HG03066 (cell line): ENCODE data around the gene KLHDC4.
"Not testable (repeated sequence)": the region's sequence is repeated elsewhere in the genome, so short reads cannot be mapped to it uniquely, and the experiment has no call there.

Experiments used
- ATAC-seq: cut with Tn5 transposase; IDR thresholded peaks from one replicate; pipeline ENCODE4 v1.9.1; 2021; ENCODE audit warnings: low read depth; ENCODE audit not compliant: unreplicated experiment

The KLHDC4 gene

DNA sequence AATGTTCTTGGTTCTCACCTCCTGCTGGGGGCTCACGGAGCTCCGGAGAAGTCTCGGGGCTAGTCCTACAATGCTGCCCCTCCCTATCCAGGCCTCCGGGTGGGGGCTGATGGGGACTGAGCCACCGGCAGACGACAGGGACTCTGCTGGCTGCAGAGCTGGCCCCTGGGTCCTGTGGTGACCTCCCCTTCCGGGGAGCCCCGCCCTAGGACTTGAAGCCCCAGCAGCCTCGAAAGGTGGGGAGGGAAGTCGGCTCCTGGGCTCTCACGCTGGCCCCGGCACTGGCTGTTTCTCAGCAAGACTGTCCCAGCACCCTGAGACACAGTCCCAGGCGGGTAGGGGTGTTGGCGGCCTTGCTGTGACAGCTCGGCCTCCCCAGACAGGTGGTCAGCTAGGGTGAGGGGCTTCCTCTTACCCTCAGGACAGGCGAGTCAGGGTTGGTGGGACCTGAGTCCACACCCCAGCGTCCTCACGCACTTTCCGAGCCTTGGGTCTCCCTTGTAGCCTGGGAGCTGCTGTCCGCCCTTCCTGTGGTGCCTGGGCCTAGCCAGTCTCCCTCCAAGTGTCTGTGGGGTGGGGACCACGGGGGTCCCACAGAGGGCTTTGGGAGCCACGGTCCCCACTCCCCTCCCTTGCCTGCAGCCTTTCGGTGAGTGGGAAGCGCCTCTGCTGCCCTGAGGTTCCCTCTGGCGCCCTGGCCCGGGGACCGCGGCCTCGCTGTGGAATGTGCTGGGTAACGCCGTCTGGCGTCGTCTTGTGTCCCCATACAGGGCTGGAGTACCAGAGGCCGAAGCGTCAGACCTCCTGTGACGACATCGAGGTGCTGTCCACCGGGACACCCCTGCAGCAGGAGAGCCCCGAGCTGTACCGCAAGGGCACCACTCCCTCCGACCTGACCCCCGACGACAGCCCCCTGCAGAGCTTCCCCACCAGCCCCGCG, 76.6 kb downstream of the KLHDC4 start:
- ATAC-seq = no peak

DNA sequence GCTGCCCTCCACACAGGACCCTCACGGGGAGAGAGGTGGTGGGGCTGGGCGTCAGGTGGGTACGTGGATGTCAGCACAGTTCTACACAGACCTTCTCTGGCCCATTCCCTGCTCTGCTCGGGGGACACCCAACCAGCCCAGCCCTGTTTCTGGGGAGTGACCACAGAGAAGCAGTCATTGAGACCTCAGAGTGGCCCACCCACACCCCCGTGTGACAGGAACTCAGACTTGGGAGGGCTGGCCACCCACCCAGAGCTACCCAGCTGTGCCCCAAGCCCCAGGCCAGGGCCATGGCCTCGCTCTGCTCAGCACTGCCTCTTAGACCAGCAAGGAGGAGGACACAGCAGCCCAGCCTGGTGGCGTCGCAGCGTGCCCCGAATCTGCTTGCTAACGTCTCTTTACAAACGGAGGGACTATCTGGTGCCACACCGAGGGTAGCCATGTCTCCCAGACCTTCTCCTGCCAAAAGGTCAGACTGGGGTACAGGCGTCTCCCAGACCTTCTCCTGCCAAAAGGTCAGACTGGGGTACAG, 77.7 kb downstream of the KLHDC4 start:
- ATAC-seq = no peak

DNA sequence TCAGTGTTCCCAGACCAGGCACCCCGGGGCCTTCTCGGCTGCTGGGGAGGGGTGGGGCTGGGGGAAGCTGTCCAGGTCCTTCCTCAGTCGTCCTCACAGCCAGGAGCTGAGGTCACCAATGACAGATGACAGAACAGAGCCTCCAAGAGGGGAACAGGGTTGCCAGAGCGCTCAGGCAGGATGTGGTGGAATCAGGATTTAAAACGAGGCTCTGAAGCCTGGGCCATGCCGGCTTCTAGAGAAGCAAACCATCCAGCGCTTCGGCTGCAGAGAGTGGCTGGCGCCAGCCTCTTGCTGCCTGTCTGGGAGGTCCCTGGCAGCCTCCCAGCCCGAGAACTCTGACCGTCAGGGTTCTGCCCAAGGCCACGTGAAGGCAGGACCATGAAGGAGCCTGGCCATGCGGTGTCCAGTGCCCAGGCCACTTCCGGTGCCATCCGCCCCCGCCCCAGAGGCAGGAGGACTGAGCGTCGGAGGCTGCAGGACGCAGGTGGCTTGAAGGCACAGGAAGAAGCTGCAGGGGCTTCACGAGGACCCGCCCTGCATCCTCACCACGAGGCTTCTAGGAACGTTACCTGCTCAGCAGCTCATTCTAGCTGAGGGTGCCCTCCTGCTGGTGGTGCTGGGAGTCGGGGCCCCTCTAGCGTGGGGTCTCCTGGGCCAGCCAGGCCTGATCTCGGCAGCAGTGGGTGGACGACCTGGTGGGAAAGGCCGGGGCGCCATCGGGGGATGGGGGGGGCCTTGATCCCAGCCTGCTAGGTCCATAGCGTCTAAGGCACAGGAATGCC, 78.5 kb downstream of the KLHDC4 start:
- ATAC-seq = no peak

DNA sequence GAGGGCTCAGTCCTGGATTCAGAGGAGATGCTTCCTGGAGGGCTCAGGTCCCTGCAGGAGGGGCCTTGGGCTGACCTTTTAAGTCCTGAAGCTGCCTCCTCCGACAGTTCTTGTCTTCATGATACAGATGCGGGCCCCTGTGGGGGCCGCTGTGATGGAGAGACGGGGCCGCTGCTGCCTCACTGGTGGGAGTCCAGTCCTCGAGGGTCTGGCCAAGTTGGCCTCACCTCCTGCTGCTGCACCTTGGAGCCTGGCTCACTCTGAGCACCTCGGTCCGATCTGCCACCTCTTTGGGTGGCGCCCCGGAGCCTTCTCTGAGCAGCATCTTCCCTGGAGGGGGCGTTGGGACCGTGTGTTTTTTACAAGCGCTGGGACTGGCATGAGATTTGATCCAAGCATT, 79.1 kb downstream of the KLHDC4 start:
- ATAC-seq = no peak

DNA sequence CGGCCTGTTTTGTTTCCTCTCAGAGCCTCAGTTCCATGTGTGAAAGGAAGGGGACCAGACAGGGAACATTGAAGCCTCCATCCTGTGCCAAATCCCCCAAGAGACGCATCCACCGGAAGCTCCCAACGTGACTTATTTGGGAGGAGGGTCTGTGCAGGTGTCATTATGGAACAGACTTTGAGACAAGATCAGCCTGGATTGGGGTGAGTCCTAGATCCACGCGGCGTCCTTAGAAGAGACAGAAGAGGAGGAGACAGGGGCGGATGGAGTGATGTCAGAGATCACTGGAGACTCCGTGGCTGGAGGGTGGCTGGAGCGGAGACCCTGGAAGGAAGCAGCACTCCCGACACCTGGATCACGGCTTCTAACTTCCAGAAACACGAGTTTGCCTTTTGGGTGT, 80.0 kb downstream of the KLHDC4 start:
- ATAC-seq = no peak

DNA sequence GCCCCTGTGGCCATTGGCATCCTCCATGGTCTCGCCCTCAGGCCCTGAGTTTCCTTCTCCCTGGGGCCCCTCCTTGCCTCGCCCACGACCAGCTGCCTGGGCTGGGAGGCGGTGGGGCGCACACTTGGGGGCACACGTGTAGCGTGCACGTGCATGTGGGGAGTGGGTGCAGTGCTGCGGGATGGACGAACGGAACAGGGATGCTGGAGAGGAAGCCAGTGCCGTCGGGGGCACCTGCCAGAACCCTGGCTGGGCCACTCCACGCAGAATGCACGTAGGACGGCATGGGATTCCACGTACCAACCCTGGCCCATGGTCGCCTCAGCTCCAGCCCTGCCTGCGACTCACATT, 80.4 kb downstream of the KLHDC4 start:
- no peak for ATAC-seq

DNA sequence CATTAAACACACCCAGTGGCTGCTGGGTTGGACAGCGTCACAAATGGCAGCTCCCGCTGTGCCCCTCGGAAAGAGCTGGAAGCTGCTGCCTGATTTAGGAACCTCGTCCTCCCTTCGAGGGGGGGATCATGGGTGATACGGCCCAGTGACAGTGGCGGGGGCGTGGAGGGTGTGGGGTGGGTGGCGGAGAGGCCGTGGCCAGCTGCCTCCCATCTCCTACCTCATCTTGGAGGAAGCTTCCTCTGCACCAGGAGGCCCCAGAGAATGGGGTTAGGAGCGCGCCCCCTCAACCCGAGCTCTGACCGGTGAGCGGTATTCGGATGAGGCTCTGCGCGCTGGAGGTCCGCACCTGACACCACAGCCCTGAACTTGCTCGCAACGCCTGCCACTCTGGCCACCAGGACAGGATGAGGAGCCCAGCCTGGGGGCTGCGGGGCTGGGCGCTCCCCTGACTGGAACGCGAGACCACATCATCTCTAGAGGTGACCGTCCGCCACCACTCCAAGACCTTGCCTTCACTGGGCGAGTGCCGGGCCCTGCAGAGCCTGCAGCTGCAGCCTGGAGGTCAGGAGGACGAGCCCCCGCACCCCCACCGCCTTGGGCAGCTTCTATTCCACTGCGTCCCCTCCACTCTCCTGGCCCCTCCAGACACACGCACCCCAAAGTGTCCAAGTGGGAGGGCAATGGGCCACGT, 80.9 kb downstream of the KLHDC4 start:
- no peak for ATAC-seq

DNA sequence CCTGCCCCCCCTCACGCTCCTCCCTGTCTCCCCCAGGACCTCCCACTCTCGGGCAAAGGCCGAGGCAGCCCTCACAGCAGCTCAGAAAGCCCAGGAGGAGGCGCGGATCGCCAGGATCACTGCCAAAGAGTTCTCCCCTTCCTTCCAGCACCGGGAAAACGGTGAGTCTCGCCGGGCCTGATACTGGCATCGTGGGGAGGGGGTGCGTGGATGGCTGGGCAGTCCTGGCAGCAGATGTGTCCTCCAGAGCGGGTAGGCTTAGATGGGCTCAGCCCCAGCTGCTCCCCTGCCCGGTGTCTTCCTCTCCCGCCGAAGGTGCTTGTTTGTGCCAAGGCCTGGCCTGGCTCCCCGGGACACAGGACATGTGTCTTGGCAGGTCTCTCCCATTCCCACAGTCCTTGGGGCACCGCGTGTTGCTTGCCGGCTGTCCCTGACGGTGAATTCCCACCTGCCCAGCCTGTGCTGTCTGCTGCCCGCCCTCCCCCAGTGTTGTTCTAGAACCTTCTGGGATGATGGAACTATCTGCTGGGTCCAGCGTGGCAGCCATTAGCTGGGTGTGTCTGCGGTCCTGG, 81.6 kb downstream of the KLHDC4 start:
- no peak for ATAC-seq

DNA sequence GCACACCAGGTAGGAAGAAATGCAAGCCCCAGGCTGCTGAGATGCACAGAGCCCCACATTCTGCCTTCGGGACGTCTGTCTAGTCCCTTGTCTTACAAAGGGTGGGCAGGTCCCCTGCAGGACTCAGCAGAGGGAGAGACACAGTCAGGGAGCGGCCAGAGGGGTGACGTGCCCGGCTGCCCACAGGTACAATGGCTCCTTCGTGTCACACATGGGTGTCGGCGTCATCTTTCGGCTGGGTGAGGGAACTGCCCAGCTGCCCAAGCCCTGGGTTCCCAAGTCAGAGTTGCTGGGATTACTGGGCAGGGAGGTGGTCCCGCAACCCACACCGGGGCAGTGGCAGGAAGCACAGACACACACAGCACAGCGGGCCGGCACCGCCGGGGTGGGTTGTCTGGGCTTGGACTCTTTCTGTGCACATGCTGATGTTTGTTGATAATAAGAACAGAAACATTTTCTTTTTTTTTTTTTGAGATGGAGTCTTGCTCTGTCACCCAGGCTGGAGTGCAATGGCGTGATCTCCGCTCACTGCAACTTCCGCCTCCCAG, 82.9 kb downstream of the KLHDC4 start:
- ATAC-seq = no peak

DNA sequence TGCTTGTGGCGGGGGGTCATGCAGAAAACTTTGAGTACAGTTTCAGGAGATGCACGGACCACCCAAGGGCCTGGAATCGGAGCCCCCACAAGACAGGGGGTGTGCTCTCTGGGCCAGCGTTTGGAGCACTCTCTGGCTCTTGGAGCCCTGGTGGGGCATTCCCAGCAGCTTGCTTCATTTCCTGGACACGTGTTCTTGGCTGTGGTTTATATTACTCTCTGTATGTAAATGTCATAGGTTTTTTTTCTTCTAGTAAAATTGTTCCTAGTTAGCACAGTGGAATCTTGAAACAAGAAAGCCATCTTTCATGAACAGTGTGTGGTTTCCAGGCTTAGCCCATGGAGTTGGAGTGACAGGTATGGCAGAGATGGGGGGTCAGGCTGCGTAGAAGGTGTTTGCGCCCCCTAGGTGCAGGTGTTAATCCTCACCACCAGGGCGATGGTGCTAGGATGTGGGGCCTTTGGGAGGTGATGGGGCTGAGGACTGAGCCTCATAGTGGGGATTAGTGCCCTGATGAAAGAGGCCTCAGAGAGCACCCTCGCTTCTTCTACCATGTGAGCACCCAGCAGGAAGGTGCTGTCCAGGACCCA, 83.7 kb downstream of the KLHDC4 start:
- no peak for ATAC-seq

DNA sequence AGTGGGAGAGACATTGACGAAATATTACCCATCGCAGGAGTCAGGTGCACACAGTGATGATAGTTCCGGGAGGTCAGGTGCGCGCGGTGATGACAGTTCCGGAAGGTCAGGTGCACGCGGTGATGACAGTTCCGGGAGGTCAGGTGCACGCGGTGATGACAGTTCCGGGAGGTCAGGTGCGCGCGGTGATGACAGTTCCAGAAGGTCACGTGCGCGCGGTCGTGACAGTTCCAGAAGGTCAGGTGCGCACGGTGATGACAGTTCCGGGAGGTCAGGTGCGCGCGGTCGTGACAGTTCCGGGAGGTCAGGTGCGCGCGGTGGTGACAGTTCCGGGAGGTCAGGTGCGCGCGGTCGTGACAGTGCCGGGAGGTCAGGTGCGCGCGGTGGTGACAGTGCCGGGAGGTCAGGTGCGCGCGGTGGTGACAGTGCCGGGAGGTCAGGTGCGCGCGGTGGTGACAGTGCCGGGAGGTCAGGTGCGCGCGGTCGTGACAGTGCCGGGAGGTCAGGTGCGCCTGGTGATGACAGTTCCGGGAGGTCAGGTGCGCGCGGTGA, 84.7 kb downstream of the KLHDC4 start:
- ATAC-seq = not testable (repeated sequence)

DNA sequence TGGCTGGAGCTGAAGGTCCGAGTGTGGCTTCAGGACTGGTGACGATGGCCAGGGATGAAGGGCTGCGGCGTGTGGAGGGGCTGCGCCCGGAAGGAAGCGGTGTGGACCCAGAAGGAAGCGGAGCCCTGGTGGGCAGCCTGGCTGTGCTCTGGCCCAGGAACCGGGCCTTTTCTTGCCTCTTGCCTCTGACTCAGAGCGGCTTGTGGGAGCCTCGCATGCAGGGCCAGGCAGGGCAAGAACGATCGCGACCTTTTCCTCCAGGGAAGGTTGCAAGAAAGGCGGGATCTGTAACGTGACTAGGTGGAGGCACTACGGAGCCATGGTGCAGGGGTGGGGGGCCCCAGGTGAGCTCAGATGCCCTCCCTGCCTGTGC, 85.5 kb downstream of the KLHDC4 start:
- ATAC-seq = no peak

DNA sequence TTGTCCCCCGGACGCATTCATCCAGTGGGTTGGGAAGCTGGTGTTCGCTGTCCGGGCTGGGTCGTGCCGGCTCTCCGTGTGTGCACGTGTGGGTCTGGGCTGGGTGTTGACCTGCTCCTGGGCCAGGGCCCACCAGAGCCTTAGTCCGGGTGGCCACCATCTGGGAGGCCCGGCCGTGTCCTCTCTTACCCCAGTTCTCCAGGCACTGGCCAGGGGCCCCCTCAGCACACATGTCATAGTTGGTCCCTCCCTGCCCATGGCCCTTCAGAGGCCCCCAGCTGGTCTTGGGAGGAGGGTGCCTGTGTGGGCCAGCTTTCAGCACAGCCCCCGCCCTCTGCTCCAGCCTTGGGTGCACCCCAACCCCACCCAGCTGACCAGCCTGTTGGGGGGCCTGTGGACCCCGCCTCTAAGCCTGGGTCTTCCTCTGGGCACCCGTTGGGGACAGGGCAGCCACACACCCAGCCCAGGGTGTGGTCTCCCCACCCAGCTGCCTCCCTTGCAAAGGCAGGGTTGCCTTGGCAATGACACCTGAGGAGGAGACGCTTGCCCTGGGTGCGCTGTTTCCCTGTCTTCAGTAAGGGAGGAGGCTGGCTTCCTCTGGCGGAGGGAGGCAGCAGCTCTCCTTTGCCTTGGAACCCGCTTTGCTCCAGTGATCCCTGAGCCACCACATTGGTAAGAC, 86.1 kb downstream of the KLHDC4 start:
- no peak for ATAC-seq

DNA sequence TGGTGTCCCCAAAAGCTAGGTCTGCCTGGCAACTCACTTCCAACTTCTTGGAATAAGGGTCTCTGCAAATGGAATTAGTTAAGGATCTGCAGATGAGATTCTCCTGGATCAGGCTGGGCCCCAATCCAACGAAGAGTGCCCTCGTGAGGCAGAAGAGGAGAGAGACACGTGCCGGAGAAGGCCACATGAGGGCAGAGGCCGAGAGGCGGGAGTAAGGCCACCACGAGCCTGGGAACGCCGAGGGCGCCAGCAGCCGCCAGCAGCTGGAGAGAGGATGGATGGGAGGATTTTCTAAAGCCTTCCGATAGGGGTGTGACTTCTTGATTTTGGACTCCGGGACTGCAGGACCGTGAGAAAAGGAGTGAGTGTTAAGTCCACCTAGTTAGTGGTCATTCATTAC, 87.2 kb downstream of the KLHDC4 start:
- no peak for ATAC-seq

DNA sequence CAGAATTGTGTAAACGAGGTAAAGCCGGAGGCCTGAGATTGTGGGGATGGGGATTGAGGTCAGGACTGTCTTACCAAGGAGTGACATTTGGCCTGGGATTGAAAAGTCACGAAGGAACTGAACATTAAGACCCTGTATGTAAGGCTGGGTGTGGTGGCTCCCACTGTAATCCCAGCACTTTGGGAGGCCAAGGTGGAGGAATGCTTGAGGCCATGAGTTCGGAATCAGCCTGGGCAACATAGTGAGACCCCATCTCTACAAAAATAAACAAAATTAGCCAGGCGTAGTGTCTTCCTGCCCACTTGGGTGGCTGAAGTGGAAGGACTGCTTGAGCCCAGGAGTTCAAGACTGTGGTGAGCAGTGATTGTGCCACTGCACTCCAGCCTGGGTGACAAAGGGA, 88.0 kb downstream of the KLHDC4 start:
- ATAC-seq = no peak

DNA sequence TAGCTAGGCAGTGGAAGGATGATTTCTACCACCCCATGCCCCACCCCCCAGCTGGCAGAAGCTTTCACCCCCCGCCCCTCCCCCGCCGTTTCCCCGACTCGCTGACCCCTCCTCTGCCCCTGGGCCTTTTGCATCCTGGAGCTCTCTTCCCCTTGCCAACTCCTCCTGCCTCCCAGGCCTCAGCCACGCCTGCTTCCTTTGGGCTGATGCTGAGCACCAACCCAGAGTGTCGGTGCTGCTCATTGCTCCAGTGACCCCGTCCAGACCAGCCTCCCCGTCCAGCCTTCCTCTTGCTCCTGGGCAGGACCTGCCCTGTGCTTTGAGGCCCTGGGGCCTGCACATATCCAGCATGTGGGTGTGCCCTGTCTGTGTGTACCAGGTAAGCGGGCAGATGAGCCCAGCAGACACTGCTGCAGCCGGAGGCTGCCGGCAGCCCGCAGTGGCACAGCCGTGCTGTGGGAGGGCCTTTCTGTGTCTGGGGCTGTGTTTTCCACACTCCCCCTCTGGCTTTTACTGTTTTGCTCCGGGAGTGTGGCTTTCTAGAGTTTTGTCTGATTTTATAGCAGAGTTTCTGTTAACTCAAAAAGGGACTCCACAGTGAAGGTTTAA, 90.6 kb downstream of the KLHDC4 start:
- ATAC-seq = no peak

DNA sequence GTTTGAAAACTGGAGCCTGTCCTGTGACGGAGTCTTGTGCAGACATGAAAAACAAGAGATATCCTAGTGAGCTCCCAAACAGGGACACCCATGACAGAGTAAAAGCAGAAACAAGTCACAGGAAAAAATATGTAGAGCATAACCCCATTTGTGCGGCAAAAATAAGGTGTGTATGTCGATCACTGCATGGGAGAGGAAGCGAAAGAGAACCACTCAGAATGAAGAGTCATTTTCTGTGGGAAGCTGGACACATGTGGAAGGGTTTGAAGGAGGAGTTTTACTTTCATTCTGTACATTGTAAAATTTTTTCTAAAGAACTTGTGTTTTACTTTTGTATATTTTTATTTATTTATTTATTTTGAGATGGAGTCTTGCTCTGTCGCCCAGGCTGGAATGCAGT, 91.4 kb downstream of the KLHDC4 start:
- ATAC-seq = no peak

DNA sequence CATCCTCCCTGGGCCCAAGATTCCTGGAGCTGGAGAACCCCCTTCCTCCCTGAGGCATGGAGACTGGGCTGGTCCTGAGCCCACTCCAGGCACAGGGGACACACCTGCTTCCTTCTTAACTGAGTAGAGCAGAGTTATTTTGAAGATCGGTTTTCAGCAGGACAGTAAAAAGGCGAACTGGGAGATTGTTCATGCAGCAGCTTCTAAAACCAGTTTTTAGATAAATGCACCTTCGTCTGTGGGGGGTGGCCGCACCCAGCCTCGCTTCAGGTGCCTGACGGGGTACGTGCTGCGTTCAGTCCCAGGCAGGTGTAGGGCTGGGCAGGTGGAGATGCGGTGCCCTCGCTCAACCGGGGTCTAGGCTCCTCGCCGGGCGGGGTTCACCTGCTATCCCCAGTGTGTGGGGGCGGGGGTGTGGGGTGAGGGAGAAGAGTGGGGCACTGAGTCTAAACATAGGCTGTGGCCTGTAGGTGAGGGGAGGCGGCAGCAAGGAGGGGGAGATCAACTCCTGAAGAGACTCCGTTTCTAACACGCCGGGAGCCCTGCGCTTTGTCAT, 94.0 kb downstream of the KLHDC4 start:
- no peak for ATAC-seq

DNA sequence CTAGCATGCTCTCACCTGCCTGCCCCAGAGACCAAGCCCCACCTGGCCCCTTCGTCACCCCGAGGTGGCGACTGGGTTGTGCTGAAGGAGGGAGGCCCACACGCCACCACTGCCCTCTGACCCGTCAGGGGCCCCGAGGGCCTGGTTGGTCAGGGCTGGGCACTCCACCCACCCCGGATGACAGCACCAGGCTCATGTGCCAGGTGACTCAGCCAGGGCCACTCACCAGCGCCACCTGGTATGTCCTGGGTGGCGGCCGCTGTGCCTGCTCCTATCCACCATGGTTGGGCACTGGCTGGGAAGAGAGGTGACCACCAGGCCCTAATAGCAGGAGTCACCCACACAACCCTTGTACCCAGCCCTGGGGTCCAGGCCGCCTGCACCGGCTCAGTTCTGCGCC, 94.6 kb downstream of the KLHDC4 start:
- no peak for ATAC-seq
